CD8-positive, alpha-beta memory T cell (primary cell): Measurements from ENCODE around the gene SLC12A7. TPM values are rescaled to one million over a fixed set of nuclear protein-coding genes. Genes with fewer than 3 reads are reported as not detected.

ENCODE experiments used
- CTCF ChIA-PET: fragments of 350-600 bp; sonication (Branson Sonifier 250); formaldehyde crosslinking; loops from one replicate; lab custom pipeline; 2021; ENCODE audit warnings: antibody characterized with exemption; lab: Charles Lee
- POLR2A ChIA-PET: fragments of 350-600 bp; sonication (Branson Sonifier 250); formaldehyde crosslinking; loops from one replicate; lab custom pipeline; 2021; ENCODE audit warnings: antibody characterized with exemption; lab: Charles Lee
- DNase-seq, 5 donors: peaks; one replicate each; pipeline versions ENCODE4 v3.0.0 to v3.0.0-alpha.2; 2020 to 2022; ENCODE audit warnings: mixed read lengths in 1 of 5
- H3K27ac ChIP-seq: one replicate; pipeline ENCODE4 v1.7.0; 2013; ENCODE audit warnings: low read depth, mild to moderate bottlenecking, low read length, moderate library complexity
- H3K27me3 ChIP-seq: 2 replicates; pipeline ENCODE4 v1.7.0; 2013; ENCODE audit warnings: low read length, mild to moderate bottlenecking; ENCODE audit not compliant: insufficient read depth, poor library complexity, severe bottlenecking
- H3K36me3 ChIP-seq: 2 replicates; pipeline ENCODE4 v1.7.0; 2013; ENCODE audit warnings: mild to moderate bottlenecking, low read length, moderate library complexity; ENCODE audit not compliant: insufficient read depth
- H3K4me1 ChIP-seq: 2 replicates; pipeline ENCODE4 v1.7.0; 2013; ENCODE audit warnings: mild to moderate bottlenecking, low read length, moderate library complexity; ENCODE audit not compliant: insufficient read depth
- H3K4me3 ChIP-seq: 2 replicates; pipeline ENCODE4 v1.7.0; 2013; ENCODE audit warnings: mild to moderate bottlenecking, low read length
- H3K9me3 ChIP-seq: 2 replicates; pipeline ENCODE4 v1.7.0; 2013; ENCODE audit warnings: mild to moderate bottlenecking, low read length
- H3K27ac Mint-ChIP-seq, 8 donors: one replicate each; pipeline ENCODE4 v1.8.0; 2020 to 2021; ENCODE audit warnings: mixed read lengths in 8 of 8, mild to moderate bottlenecking in 6 of 8, inconsistent platforms in 3 of 8, moderate library complexity in 3 of 8
- H3K27me3 Mint-ChIP-seq, 2 donors: one replicate each; pipeline ENCODE4 v1.8.0; 2020 to 2021; ENCODE audit warnings: mixed read lengths in 2 of 2, mild to moderate bottlenecking in 1 of 2, moderate library complexity in 1 of 2
- H3K36me3 Mint-ChIP-seq, 3 donors: one replicate each; pipeline ENCODE4 v1.8.0; 2020 to 2021; ENCODE audit warnings: mixed read lengths in 3 of 3, inconsistent platforms in 1 of 3, mild to moderate bottlenecking in 1 of 3
- H3K4me1 Mint-ChIP-seq, 3 donors: one replicate each; pipeline ENCODE4 v1.8.0; 2020 to 2021; ENCODE audit warnings: mixed read lengths in 3 of 3, inconsistent platforms in 1 of 3, mild to moderate bottlenecking in 1 of 3
- H3K4me3 Mint-ChIP-seq, 7 donors: one replicate each; pipeline ENCODE4 v1.8.0; 2020 to 2021; ENCODE audit warnings: mixed read lengths in 7 of 7, mild to moderate bottlenecking in 6 of 7, moderate library complexity in 4 of 7, inconsistent platforms in 2 of 7
- H3K9me3 Mint-ChIP-seq, 5 donors: one replicate each; pipeline ENCODE4 v1.8.0; 2020 to 2022; ENCODE audit warnings: mixed read lengths in 5 of 5, mild to moderate bottlenecking in 3 of 5, moderate library complexity in 2 of 5, inconsistent platforms in 1 of 5
- polyA plus RNA-seq: library from polyadenylated mRNA; unstranded; fragments of 300-500 nt; fragmentation: Illumina TruSeq; gene quantifications from one replicate; pipeline ENCODE4 v1.2.3, GENCODE V29; 2021
- total RNA-seq, 2 experiments: library from RNA; stranded (reverse); gene quantifications; one replicate each; pipeline ENCODE4 v1.2.3, GENCODE V29; 2021

SLC12A7 gene
- total and polyA plus RNA-seq, 3 experiments from 2014 or later: 4.9 to 20.0 (median 6.6) TPM

- ChIA-PET CTCF (no interaction called here), POLR2A (no interaction called here)
- DNase-seq: no peak
- no peak overlapping the region for H3K4me3 Mint-ChIP-seq
- H3K9me3 Mint-ChIP-seq: no peaks in the 10 kb centered on the region
- H3K36me3 ChIP-seq: no peaks in the 10 kb centered on the region
- H3K27me3 Mint-ChIP-seq: no peaks in the 10 kb centered on the region
- H3K27ac ChIP-seq: no peak overlapping the region
- H3K27me3 ChIP-seq: no peaks in the 10 kb centered on the region
- H3K9me3 ChIP-seq: no peaks in the 10 kb centered on the region
- no peak overlapping the region for H3K27ac Mint-ChIP-seq
- H3K4me1 ChIP-seq: no peaks in the 10 kb centered on the region
- peaks cover 1 to 16% (median 1%) of the 10 kb centered on the region in 3 donors for H3K4me1 Mint-ChIP-seq
- H3K36me3 Mint-ChIP-seq: peaks cover 0 to 2% (median 0%) of the 10 kb centered on the region in 3 donors
- H3K4me3 ChIP-seq: no peak overlapping the region
Measured at GRCh38 chr5:1092122-1092521, 19.7 kb downstream of the SLC12A7 start.

GRCh38 chr5:1091632-1092031, 20.2 kb downstream of the SLC12A7 start:
- Histone ChIP-seq H3K27me3 (no peaks in the 10 kb centered on the region), H3K36me3 (no peaks in the 10 kb centered on the region), H3K4me3 (no peak overlapping the region), H3K4me1 (no peaks in the 10 kb centered on the region), H3K27ac (no peak overlapping the region), H3K9me3 (no peaks in the 10 kb centered on the region)
- ChIA-PET CTCF (no interaction called here), POLR2A (no interaction called here)
- no peaks in the 10 kb centered on the region for H3K27me3 Mint-ChIP-seq
- DNase-seq: no peak
- no peaks in the 10 kb centered on the region for H3K9me3 Mint-ChIP-seq
- H3K4me3 Mint-ChIP-seq: no peak overlapping the region
- peaks cover 0 to 2% (median 0%) of the 10 kb centered on the region in 3 donors for H3K36me3 Mint-ChIP-seq
- H3K4me1 Mint-ChIP-seq: peaks cover 0 to 13% (median 0%) of the 10 kb centered on the region in 3 donors
- no peak overlapping the region for H3K27ac Mint-ChIP-seq

- no peak for DNase-seq
- Mint-ChIP-seq H3K4me1 (peaks cover 0 to 9% (median 0%) of the 10 kb centered on the region in 3 donors), H3K4me3 (no peak overlapping the region), H3K27ac (peak overlapping the region in 1 of 8 donors; percentile 7), H3K9me3 (no peaks in the 10 kb centered on the region), H3K27me3 (no peaks in the 10 kb centered on the region), H3K36me3 (peaks cover 0 to 2% (median 0%) of the 10 kb centered on the region in 3 donors)
- H3K4me1 ChIP-seq: no peaks in the 10 kb centered on the region
- H3K27ac ChIP-seq: no peak overlapping the region
- H3K27me3 ChIP-seq: no peaks in the 10 kb centered on the region
- POLR2A ChIA-PET: no interaction called here
- CTCF ChIA-PET: no interaction called here
- no peaks in the 10 kb centered on the region for H3K9me3 ChIP-seq
- no peaks in the 10 kb centered on the region for H3K36me3 ChIP-seq
- no peak overlapping the region for H3K4me3 ChIP-seq
Measured at GRCh38 chr5:1090538-1090937, 21.3 kb downstream of the SLC12A7 start.

GRCh38 chr5:1089621-1090040, 22.2 kb downstream of the SLC12A7 start:
- H3K9me3 Mint-ChIP-seq: no peaks in the 10 kb centered on the region
- peaks cover 0 to 2% (median 0%) of the 10 kb centered on the region in 3 donors for H3K36me3 Mint-ChIP-seq
- Histone ChIP-seq H3K27me3 (no peaks in the 10 kb centered on the region), H3K4me3 (no peak overlapping the region), H3K36me3 (no peaks in the 10 kb centered on the region), H3K4me1 (no peaks in the 10 kb centered on the region), H3K9me3 (no peaks in the 10 kb centered on the region), H3K27ac (no peak overlapping the region)
- DNase-seq: no peak
- ChIA-PET CTCF (no interaction called here), POLR2A (no interaction called here)
- H3K27me3 Mint-ChIP-seq: no peaks in the 10 kb centered on the region
- H3K27ac Mint-ChIP-seq: no peak overlapping the region
- peaks cover 0 to 8% (median 0%) of the 10 kb centered on the region in 3 donors for H3K4me1 Mint-ChIP-seq
- peak overlapping the region in 1 of 7 donors; percentile 77 for H3K4me3 Mint-ChIP-seq

- no peak overlapping the region for H3K27ac ChIP-seq
- Mint-ChIP-seq H3K27ac (no peak overlapping the region), H3K9me3 (no peaks in the 10 kb centered on the region), H3K4me3 (no peak overlapping the region), H3K36me3 (peaks cover 0 to 2% (median 0%) of the 10 kb centered on the region in 3 donors), H3K27me3 (no peaks in the 10 kb centered on the region), H3K4me1 (peaks cover 0 to 3% (median 0%) of the 10 kb centered on the region in 3 donors)
- ChIA-PET CTCF (no interaction called here), POLR2A (no interaction called here)
- H3K27me3 ChIP-seq: no peaks in the 10 kb centered on the region
- no peaks in the 10 kb centered on the region for H3K36me3 ChIP-seq
- H3K4me1 ChIP-seq: no peaks in the 10 kb centered on the region
- no peaks in the 10 kb centered on the region for H3K9me3 ChIP-seq
- no peak overlapping the region for H3K4me3 ChIP-seq
- no peak for DNase-seq
Measured at GRCh38 chr5:1089146-1089545, 22.7 kb downstream of the SLC12A7 start.

GRCh38 chr5:1088726-1089125, 23.1 kb downstream of the SLC12A7 start:
- no peaks in the 10 kb centered on the region for H3K36me3 ChIP-seq
- no peak overlapping the region for H3K4me3 ChIP-seq
- Mint-ChIP-seq H3K27ac (no peak overlapping the region), H3K27me3 (no peaks in the 10 kb centered on the region), H3K4me3 (peak overlapping the region in 1 of 7 donors; percentile 23), H3K9me3 (no peaks in the 10 kb centered on the region), H3K4me1 (peaks cover 0 to 3% (median 0%) of the 10 kb centered on the region in 3 donors), H3K36me3 (peaks cover 0 to 2% (median 0%) of the 10 kb centered on the region in 3 donors)
- no peak for DNase-seq
- POLR2A ChIA-PET: no interaction called here
- CTCF ChIA-PET: no interaction called here
- H3K9me3 ChIP-seq: no peaks in the 10 kb centered on the region
- H3K27ac ChIP-seq: no peak overlapping the region
- no peaks in the 10 kb centered on the region for H3K4me1 ChIP-seq
- no peaks in the 10 kb centered on the region for H3K27me3 ChIP-seq

GRCh38 chr5:1088031-1088430, 23.8 kb downstream of the SLC12A7 start:
- ChIA-PET CTCF (no interaction called here), POLR2A (no interaction called here)
- Mint-ChIP-seq H3K4me1 (peaks cover 0 to 3% (median 0%) of the 10 kb centered on the region in 3 donors), H3K9me3 (no peaks in the 10 kb centered on the region), H3K4me3 (no peak overlapping the region), H3K36me3 (peaks cover 0 to 2% (median 0%) of the 10 kb centered on the region in 3 donors), H3K27me3 (no peaks in the 10 kb centered on the region), H3K27ac (no peak overlapping the region)
- Histone ChIP-seq H3K4me1 (no peaks in the 10 kb centered on the region), H3K36me3 (no peaks in the 10 kb centered on the region), H3K4me3 (no peak overlapping the region), H3K9me3 (no peaks in the 10 kb centered on the region), H3K27ac (no peak overlapping the region), H3K27me3 (no peaks in the 10 kb centered on the region)
- no peak for DNase-seq

GRCh38 chr5:1087428-1087827, 24.4 kb downstream of the SLC12A7 start:
- ChIA-PET POLR2A (no interaction called here), CTCF (no interaction called here)
- Mint-ChIP-seq H3K4me1 (peaks cover 0 to 1% (median 0%) of the 10 kb centered on the region in 3 donors), H3K36me3 (peaks cover 0 to 2% (median 0%) of the 10 kb centered on the region in 3 donors), H3K27ac (no peak overlapping the region), H3K9me3 (no peaks in the 10 kb centered on the region), H3K27me3 (no peaks in the 10 kb centered on the region), H3K4me3 (no peak overlapping the region)
- Histone ChIP-seq H3K27me3 (no peaks in the 10 kb centered on the region), H3K4me1 (no peaks in the 10 kb centered on the region), H3K4me3 (no peak overlapping the region), H3K36me3 (no peaks in the 10 kb centered on the region), H3K9me3 (no peaks in the 10 kb centered on the region), H3K27ac (no peak overlapping the region)
- no peak for DNase-seq
